ENCODE results near the gene LYPD4. TPM values are rescaled to one million over a fixed set of nuclear protein-coding genes. Genes with fewer than 3 reads are reported as not detected.

Gene LYPD4
- not detected for total RNA-seq

GRCh38 chr19:41844601-41845000 is at the start of gene LYPD4:
TSS of gene LYPD4 (minus strand) at chr19:41844683. CDS start at chr19:41839285, 5,398 bp downstream.
- ChIA-PET POLR2A (no interaction called here), CTCF (no interaction called here)

- ChIA-PET POLR2A (no interaction called here), CTCF (no interaction called here)
Observed at GRCh38 chr19:41893899-41894298, 49.4 kb upstream of the LYPD4 start.

DNA sequence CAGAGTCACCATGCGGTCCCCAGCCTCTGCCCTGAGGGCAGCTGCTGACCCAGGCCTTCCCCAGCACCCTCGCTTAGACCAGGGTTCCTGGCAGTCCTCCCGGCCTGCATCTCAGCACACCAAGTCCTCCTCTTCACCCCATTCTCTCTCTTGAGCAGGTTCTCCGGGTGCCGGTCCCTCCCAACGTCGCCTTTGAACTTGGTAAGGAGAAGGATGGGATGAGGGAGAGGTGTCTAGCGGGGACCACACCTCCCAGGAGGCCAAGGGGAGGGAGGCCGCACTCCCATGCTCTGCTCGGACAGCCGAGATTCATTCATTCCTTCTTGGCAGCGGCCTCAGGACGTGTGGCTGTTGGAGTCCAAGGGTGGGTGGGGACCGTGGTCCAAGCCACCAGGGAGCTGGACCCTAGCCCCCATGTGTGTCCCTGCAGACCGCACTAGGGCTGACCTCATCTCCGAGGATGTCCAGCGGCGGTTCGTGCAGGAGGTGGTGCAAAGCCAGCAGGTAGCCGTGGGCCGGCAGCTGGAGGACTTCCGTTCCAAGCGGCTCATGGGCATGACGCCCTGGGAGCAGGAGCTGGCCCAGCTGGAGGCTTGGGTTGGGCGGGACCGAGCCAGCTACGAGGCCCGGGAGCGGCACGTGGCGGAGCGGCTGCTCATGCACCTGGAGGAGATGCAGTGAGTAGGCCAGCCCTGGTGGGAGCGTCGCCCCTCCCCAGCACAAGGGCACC is 47.9 kb upstream of the LYPD4 start:
- CTCF ChIA-PET, result interaction anchor here (0.5 to 1.2 kb wide), 4 partner anchors 8 to 52 kb away, joined by 3 read pairs; no protein-coding TSS in a partner anchor
- POLR2A ChIA-PET, result interaction anchor here (0.6 to 0.8 kb wide), 2 partner anchors 29 to 59 kb away, joined by 3 to 4 read pairs; no protein-coding TSS in a partner anchor

DNA sequence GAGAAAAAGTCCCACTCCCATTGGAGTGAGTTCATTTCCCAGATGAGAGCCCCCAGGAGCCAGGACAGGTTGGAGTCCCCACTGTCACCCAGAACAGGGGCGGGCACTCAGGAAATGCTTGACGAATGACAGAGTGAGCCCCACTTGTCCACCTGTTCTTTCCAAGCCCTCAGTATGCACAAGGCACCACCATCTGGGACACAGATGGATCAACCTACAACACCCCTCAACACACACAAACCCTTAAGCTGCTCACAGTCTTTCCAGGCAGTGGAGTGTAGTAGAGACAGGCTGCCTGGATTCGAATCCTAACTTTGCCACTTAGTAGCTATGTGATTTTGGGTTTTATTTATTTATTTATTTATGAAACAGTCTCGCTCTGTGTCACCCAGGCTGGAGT is 46.5 kb upstream of the LYPD4 start:
- ChIA-PET POLR2A (interaction anchor here (0.5 to 0.6 kb wide), 2 partner anchors 8 to 16 kb away, joined by 3 to 6 read pairs; no protein-coding TSS in a partner anchor), CTCF (no interaction called here)

DNA sequence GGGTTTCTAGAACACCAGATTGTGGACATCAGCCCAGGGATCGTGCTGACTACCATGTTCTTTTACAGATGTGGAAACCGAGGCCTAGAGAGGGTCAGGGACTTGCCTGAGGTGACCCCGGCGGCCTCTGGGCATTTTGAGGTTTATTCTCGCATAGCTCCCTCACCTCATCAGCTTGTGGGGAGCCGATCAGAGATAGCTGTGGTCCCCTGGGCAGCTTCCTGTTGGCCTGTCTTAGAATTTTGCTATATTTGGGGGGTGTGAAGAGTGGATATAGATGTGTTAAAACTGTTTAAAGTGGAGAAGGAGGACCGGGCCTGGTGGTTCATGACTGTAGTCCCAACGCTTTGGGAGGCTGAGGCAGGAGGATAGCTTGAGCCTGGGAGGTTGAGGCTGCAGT is 45.4 kb upstream of the LYPD4 start:
- POLR2A ChIA-PET, result interaction anchor here (0.7 kb wide), 1 partner anchor 13 kb away, joined by 3 read pairs; no protein-coding TSS in a partner anchor
- CTCF ChIA-PET, result interaction anchor here (0.7 to 1.4 kb wide), 2 partner anchors 29 to 56 kb away, joined by 3 read pairs; no protein-coding TSS in a partner anchor

GRCh38 chr19:41888926-41889325 is 44.4 kb upstream of the LYPD4 start:
- CTCF ChIA-PET, result interaction anchor here (1.0 to 3.6 kb wide), 6 partner anchors 14 to 69 kb away, joined by 3 to 20 read pairs (median 3); partner anchors contain the start of gene RPS19
- POLR2A ChIA-PET, result interaction anchor here (1.5 kb wide), 1 partner anchor 17 kb away, joined by 7 read pairs; no protein-coding TSS in a partner anchor

GRCh38 chr19:41887711-41888382 is 43.4 kb upstream of the LYPD4 start:
- ChIA-PET POLR2A (interaction anchor here (1.0 to 3.6 kb wide), 8 partner anchors 12 to 57 kb away, joined by 3 to 25 read pairs (median 10); partner anchors contain the start of genes ERFL and RPS19), CTCF (interaction anchor here (0.5 to 3.6 kb wide), 10 partner anchors 8 to 70 kb away, joined by 3 to 20 read pairs (median 3); partner anchors contain the start of genes CD79A and RPS19)

- ChIA-PET POLR2A (interaction anchor here (0.5 to 3.6 kb wide), 11 partner anchors 9 to 277 kb away, joined by 3 to 25 read pairs (median 5); partner anchors contain the start of genes ERFL and RPS19), CTCF (interaction anchor here (0.8 to 3.6 kb wide), 14 partner anchors 9 to 65 kb away, joined by 3 to 20 read pairs (median 4); partner anchors contain the start of genes CD79A and RPS19)
Observed at GRCh38 chr19:41886761-41887710, 42.6 kb upstream of the LYPD4 start.

- POLR2A ChIA-PET, result interaction anchor here (0.6 to 1.7 kb wide), 10 partner anchors 9 to 74 kb away, joined by 3 to 12 read pairs (median 4); partner anchors contain the start of gene RPS19
- CTCF ChIA-PET, result interaction anchor here (0.6 to 3.4 kb wide), 8 partner anchors 9 to 75 kb away, joined by 3 to 20 read pairs (median 3); partner anchors contain the start of gene RABAC1
Observed at GRCh38 chr19:41883821-41884733, 39.6 kb upstream of the LYPD4 start.

GRCh38 chr19:41883463-41883820 is 39.0 kb upstream of the LYPD4 start:
- POLR2A ChIA-PET, result interaction anchor here (0.7 to 1.7 kb wide), 8 partner anchors 8 to 75 kb away, joined by 3 to 12 read pairs (median 5); partner anchors contain the start of gene RPS19
- CTCF ChIA-PET, result interaction anchor here (1.3 to 3.1 kb wide), 3 partner anchors 10 to 25 kb away, joined by 3 to 18 read pairs (median 6); no protein-coding TSS in a partner anchor

DNA sequence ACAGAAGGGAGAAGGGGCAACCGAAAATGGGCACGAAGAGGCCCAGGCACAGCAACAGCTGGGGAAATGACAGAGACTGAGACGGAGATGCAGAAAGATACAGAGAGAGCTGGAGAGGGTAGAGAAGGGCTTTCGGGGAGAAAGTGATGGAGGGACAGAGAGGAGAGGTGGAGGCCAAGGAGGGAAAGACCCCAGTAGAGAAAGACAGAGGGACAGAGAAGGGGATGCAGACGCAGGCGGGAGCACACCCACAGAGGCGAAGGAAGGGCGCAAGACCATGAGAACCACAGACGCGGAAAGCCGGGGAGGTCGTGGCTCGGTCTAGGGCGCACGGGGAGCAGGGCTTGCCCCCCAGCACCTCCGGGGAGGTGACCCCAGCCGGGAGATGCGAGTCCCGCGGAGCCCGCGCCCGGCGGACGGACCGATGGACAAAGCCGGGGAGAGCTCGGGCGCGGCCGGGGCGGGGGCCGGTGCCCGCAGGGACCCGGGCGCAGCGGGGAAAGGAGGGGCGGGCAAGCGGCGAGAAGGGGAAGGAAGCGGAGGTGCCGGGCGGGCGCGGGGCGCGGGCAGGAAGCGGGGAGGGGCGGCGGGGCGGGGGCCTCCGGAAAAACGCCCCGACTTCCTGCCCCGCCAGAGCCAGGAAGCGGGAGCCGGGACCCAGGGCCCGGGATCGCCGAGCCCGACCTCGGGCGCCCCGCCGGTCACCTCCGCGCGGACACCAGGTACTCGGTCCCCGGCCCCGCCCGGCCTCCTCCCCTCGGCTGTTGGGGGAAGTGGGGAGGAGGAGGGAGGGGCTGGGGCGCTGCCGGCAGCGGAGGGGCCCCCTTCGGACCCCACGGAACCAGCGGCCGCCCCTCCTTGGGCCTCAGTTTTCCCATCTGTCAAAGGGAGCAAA is 38.3 kb upstream of the LYPD4 start, which contains the start of gene ARHGEF1:
TSS of gene ARHGEF1 (plus strand) at position 617 of the 895 bp plus-strand sequence. CDS start 4,899 bp downstream, outside the sequence.
- POLR2A ChIA-PET, result interaction anchor here (0.7 to 1.6 kb wide), 8 partner anchors 8 to 75 kb away, joined by 3 to 12 read pairs (median 5); partner anchors contain the start of gene RPS19

DNA sequence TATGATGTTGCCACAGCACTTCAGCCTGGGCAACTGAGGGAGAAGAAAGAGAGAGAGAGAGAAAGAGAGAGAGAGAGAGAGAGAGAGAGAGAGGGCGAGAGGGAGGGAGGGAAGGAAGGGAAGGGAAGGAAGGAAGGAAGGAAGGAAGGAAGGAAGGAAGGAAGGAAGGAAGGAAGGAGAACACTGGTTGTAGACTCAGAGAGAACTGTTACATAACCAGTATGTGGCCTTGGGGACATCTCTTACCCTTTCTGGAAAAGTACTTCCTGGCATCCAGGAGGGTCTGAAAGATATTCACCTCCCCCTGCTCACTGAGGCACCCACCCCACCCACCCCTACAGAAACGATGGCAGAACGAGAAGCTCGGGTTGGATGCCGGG is 35.8 kb upstream of the LYPD4 start:
- ChIA-PET CTCF (no interaction called here), POLR2A (no interaction called here)

More for the DNA sequence above, 38.3 kb upstream of the LYPD4 start, which contains the start of gene ARHGEF1:
- CTCF ChIA-PET, result interaction anchor here (1.7 to 3.1 kb wide), 2 partner anchors 10 to 12 kb away, joined by 3 to 18 read pairs; no protein-coding TSS in a partner anchor

- ChIA-PET CTCF (no interaction called here), POLR2A (no interaction called here)
Observed at GRCh38 chr19:41879670-41880328, 35.3 kb upstream of the LYPD4 start.

GRCh38 chr19:41879080-41879479 is 34.6 kb upstream of the LYPD4 start:
- ChIA-PET CTCF (no interaction called here), POLR2A (no interaction called here)
